Upper lobe of right lung (tissue), 1 donor: Measurements from ENCODE around the gene ERI3. TPM values are rescaled to one million over a fixed set of nuclear protein-coding genes. Genes with fewer than 3 reads are reported as not detected.

Source experiments
- ATAC-seq: fragments of 200-7000 bp; cut with Tn5 transposase; one replicate; pipeline ENCODE4 v1.9.1; 2020; ENCODE audit warnings: mild to moderate bottlenecking, moderate library complexity
- DNase-seq: peaks from one replicate; pipeline ENCODE4 v3.0.0-alpha.2; 2020
- H3K27ac ChIP-seq: fragments of 200-600 bp; one replicate; pipeline ENCODE4 v1.8.0; 2022
- H3K27me3 ChIP-seq: fragments of 200-600 bp; one replicate; pipeline ENCODE4 v1.8.0; 2022; ENCODE audit warnings: mild to moderate bottlenecking
- H3K36me3 ChIP-seq: fragments of 200-600 bp; one replicate; pipeline ENCODE4 v1.8.0; 2022
- H3K4me1 ChIP-seq: fragments of 200-600 bp; one replicate; pipeline ENCODE4 v1.8.0; 2022
- H3K4me3 ChIP-seq: fragments of 200-600 bp; one replicate; pipeline ENCODE4 v1.8.0; 2022; ENCODE audit warnings: mild to moderate bottlenecking
- H3K9me3 ChIP-seq: fragments of 200-600 bp; one replicate; pipeline ENCODE4 v1.8.0; 2022
- CTCF ChIP-seq: fragments of 200-600 bp; IDR thresholded peaks from one replicate; pipeline ENCODE4 v1.8.0; 2022; ENCODE audit warnings: antibody characterized with exemption
- intact Hi-C: fragments of 100-400 bp; cut with DNase I; formaldehyde crosslinking; loops from one replicate; pipeline ENCODE4 v1.11.0; 2022
- total RNA-seq: library from RNA; stranded (reverse); fragmentation: NEBNext Ultra II Directional; extraction: Animal tissue kit (Norgen Biotek cat#: 25700); gene quantifications from one replicate; pipeline ENCODE4 v1.2.1, GENCODE V29; 2021
- donor health status: DM: no; HTN: yes; CAD: no; lungs with severe emphysema.

The ERI3 gene
- total RNA-seq, 1 donor from 2014 or later, result 41.7 TPM

GRCh38 chr1:44242746-44243145, 112.3 kb downstream of the ERI3 start:
- Histone ChIP-seq H3K4me1 (peaks cover 3% of the 10 kb centered on the region), H3K9me3 (no peaks in the 10 kb centered on the region), H3K27me3 (no peaks in the 10 kb centered on the region), H3K36me3 (peaks cover 8% of the 10 kb centered on the region), H3K27ac (no peak overlapping the region), H3K4me3 (no peak overlapping the region)
- TF ChIP-seq CTCF, result no peak
- no peak for ATAC-seq
- no peak for DNase-seq
- intact Hi-C loops, result no loop called here

- no peak for TF ChIP-seq CTCF
- ATAC-seq (peak; percentile 64), DNase-seq (no peak)
- peaks cover 8% of the 10 kb centered on the region for H3K36me3 ChIP-seq
- no peaks in the 10 kb centered on the region for H3K9me3 ChIP-seq
- intact Hi-C loops, result no loop called here
- peaks cover 3% of the 10 kb centered on the region for H3K4me1 ChIP-seq
- H3K27me3 ChIP-seq, result no peaks in the 10 kb centered on the region
- H3K4me3 ChIP-seq, result no peak overlapping the region
- H3K27ac ChIP-seq, result peak overlapping the region; percentile 74
These were observed 114.0 kb downstream of the ERI3 start for GRCh38 chr1:44240802-44241671.

GRCh38 chr1:44239961-44240371, 115.1 kb downstream of the ERI3 start:
- Histone ChIP-seq H3K4me1 (peaks cover 3% of the 10 kb centered on the region), H3K27me3 (no peaks in the 10 kb centered on the region), H3K36me3 (peaks cover 8% of the 10 kb centered on the region), H3K4me3 (no peak overlapping the region), H3K27ac (peak overlapping the region; percentile 74), H3K9me3 (no peaks in the 10 kb centered on the region)
- no peak for DNase-seq
- TF ChIP-seq CTCF, result no peak
- ATAC-seq, result peak; percentile 54
- intact Hi-C loops, result no loop called here

GRCh38 chr1:44239331-44239960, 115.6 kb downstream of the ERI3 start:
- no peak overlapping the region for H3K4me3 ChIP-seq
- peak; percentile 22 for TF ChIP-seq CTCF
- intact Hi-C loops, result no loop called here
- ATAC-seq (no peak), DNase-seq (peak; percentile 56)
- H3K36me3 ChIP-seq, result peaks cover 8% of the 10 kb centered on the region
- peaks cover 3% of the 10 kb centered on the region for H3K4me1 ChIP-seq
- peak overlapping the region; percentile 74 for H3K27ac ChIP-seq
- no peaks in the 10 kb centered on the region for H3K9me3 ChIP-seq
- no peaks in the 10 kb centered on the region for H3K27me3 ChIP-seq

- Histone ChIP-seq H3K27ac (no peak overlapping the region), H3K9me3 (no peaks in the 10 kb centered on the region), H3K27me3 (no peaks in the 10 kb centered on the region), H3K4me1 (peaks cover 3% of the 10 kb centered on the region), H3K36me3 (peaks cover 8% of the 10 kb centered on the region), H3K4me3 (no peak overlapping the region)
- TF ChIP-seq CTCF, result no peak
- no peak for ATAC-seq
- no peak for DNase-seq
- intact Hi-C loops, result no loop called here
These were observed 116.4 kb downstream of the ERI3 start for GRCh38 chr1:44238660-44239059.
